Measurements from ENCODE around the gene FBXL16.
"Not testable (repeated sequence)": the region's sequence is repeated elsewhere in the genome, so short reads cannot be mapped to it uniquely, and the experiment has no call there.

FBXL16 gene

DNA sequence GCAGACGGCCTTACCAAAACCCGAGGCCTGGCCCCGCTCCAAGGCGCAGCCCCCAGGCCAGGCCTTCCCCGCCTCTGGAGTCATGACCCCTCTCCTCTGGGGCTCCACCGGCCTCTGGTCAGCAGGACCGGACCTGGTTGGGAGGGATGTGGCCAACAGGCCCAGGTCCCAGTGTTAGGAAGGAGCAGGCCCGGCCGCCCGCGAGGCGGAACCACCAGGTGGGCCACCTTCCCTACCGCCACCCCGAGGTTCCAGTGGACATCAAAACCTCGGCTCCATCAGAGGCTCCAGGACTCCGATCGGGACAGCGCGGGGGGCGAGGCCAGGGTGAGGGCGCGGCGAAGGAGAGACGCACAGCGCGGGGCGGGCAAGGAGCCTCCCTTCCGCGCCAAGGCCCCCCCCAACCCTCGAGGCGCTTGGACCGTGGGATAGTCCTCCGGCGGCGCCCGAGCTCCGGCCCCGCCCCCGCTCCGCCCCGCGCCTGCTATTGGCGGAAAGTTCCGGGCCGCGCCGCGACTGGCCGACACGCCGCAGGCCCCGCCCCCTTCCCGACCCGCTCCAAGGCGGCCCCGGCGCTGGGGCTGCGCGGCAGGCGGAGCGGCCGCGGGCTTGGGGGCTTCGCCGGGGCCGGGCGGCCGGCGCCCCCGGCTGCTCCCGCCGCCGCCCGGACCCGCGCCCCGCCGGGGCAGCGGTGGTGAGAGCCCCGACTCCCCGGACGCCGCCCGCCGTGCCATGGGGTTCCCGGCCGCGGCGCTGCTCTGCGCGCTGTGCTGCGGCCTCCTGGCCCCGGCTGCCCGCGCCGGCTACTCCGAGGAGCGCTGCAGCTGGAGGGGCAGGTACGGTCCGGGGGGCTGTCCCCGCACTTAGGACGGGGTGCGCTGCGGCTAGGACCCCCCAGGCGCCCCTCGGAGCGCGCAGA, 9.2 kb upstream of the FBXL16 start, which contains the start of gene METRN:
Gene METRN (plus strand): TSS at position 561 of the 919 bp plus-strand sequence. CDS start 172 bp downstream, at position 733.
- Histone ChIP-seq H3K27ac (no peak within 1 kb of the TSS), H3K9me3 (no peaks in the 10 kb centered on the region), H3K4me1 (ENCODE audit: control insufficient read depth in 1 of 2, insufficient read depth in 1 of 2, low read depth in 1 of 2, low read length in 1 of 2) (peaks cover 10 to 16% of the 10 kb centered on the region in 2 experiments), H3K36me3 (no peaks in the 10 kb centered on the region), H3K27me3 (peaks cover 100% of the 10 kb centered on the region), H3K4me3 (ENCODE audit: low read depth in 1 of 2, low read length in 1 of 2) (peak within 1 kb of the TSS; percentile 43 to 54)
- TF ChIP-seq, protein P1, sequence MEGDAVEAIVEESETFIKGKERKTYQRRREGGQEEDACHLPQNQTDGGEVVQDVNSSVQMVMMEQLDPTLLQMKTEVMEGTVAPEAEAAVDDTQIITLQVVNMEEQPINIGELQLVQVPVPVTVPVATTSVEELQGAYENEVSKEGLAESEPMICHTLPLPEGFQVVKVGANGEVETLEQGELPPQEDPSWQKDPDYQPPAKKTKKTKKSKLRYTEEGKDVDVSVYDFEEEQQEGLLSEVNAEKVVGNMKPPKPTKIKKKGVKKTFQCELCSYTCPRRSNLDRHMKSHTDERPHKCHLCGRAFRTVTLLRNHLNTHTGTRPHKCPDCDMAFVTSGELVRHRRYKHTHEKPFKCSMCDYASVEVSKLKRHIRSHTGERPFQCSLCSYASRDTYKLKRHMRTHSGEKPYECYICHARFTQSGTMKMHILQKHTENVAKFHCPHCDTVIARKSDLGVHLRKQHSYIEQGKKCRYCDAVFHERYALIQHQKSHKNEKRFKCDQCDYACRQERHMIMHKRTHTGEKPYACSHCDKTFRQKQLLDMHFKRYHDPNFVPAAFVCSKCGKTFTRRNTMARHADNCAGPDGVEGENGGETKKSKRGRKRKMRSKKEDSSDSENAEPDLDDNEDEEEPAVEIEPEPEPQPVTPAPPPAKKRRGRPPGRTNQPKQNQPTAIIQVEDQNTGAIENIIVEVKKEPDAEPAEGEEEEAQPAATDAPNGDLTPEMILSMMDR (IDR thresholded peaks at IDR 0.05), result no peak

DNA sequence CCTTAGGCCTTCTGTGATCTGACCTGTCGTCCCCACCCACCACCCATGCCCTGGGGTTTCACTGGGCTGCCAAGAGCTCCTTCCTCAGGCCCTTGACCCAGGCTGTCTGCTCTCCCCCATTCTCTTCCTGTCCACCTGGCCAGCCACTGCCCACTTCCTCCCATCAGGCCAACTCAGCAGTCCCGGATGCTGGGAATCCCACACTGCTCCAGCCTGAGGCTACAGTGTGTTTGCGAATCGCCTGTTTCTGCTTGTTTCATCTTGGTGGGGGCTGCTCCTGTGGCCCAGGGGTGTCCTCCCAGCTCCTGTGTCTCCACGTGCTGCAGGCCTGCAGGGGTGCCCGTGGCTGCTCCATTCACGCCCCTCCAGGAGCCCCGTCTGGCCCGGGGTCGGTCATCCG, 8.5 kb upstream of the FBXL16 start:
- Histone ChIP-seq H3K27ac (no peak overlapping the region), H3K4me1 (ENCODE audit: control insufficient read depth in 1 of 2, insufficient read depth in 1 of 2, low read depth in 1 of 2, low read length in 1 of 2) (peaks cover 9 to 16% of the 10 kb centered on the region in 2 experiments), H3K9me3 (no peaks in the 10 kb centered on the region), H3K4me3 (ENCODE audit: low read depth in 1 of 2, low read length in 1 of 2) (no peak overlapping the region), H3K27me3 (peaks cover 100% of the 10 kb centered on the region), H3K36me3 (no peaks in the 10 kb centered on the region)
- TF ChIP-seq, protein P1 (IDR thresholded peaks at IDR 0.05), result no peak

DNA sequence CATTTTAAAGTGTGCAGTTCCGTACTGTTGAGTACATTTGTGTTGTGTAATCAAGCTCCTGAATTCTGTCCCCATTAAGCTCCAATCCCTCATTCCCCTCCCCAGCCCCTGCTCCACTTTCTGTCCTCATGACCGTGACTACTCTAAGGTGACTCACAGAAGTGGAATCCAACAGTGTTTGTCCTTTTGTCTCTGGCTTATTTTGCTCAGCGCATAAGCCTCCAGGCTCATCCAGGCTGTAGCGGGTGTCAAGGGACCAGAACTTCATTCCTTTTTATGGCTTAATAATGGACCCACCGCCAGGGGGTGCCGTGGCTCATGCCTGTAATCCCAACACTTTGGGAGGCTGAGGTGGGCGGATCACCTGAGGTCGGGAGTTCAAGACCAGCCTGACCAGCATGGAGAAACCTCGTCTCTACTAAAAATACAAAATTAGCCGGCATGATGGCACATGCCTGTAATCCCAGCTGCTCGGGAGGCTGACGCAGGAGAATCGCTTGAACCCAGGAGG, 7.2 kb upstream of the FBXL16 start:
- H3K9me3 ChIP-seq; H3K36me3 ChIP-seq; H3K27ac ChIP-seq; H3K4me3 ChIP-seq (ENCODE audit: low read depth in 1 of 2, low read length in 1 of 2): not testable (repeated sequence)
- H3K27me3 ChIP-seq, result peaks cover 100% of the 10 kb centered on the region
- peaks cover 9 to 16% of the 10 kb centered on the region in 2 experiments for H3K4me1 ChIP-seq (ENCODE audit: control insufficient read depth in 1 of 2, insufficient read depth in 1 of 2, low read depth in 1 of 2, low read length in 1 of 2)

DNA sequence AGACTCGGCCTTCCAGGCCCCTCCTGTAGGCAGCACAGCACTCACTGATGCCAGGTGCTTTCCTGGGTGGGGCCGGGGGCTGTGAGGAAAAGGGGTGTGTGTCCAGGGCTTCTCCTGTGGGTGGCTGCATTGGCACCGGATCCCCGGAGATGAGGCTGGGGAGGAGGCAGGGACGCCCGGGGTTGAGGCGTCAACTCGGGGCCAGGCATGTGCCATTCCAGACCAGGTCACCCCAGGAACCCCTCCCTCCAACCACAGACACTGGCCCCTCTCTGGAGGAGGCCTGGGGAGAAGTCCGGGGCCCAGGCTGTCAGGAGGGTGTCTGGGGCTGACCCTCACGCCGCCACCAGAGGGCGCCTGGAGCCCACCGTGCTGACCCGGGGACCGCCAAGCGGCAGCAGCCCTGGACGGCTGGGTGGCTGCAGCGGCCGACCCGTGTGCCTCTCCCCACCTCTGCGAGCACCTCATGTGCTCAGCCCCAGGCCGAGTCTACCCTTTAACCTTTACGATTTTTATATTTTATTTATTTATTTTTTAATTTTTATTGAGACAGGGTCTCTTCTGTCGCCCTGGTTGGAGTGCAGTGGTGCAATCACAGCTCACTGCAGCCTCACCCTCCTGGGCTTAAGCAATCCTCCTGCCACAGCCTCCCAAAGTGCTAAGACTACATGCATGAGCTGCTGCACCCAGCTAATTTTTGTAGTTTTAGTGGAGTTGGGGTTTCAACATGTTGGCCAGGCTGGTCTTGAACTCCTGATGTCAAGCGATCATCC, 6.1 kb upstream of the FBXL16 start:
- Histone ChIP-seq H3K4me1 (ENCODE audit: control insufficient read depth in 1 of 2, insufficient read depth in 1 of 2, low read depth in 1 of 2, low read length in 1 of 2) (peaks cover 9 to 16% of the 10 kb centered on the region in 2 experiments), H3K36me3 (no peaks in the 10 kb centered on the region), H3K27me3 (peaks cover 100% of the 10 kb centered on the region), H3K27ac (no peak overlapping the region), H3K4me3 (ENCODE audit: low read depth in 1 of 2, low read length in 1 of 2) (no peak overlapping the region), H3K9me3 (no peaks in the 10 kb centered on the region)
- TF ChIP-seq, protein P1 (IDR thresholded peaks at IDR 0.05), result peak; percentile 79

DNA sequence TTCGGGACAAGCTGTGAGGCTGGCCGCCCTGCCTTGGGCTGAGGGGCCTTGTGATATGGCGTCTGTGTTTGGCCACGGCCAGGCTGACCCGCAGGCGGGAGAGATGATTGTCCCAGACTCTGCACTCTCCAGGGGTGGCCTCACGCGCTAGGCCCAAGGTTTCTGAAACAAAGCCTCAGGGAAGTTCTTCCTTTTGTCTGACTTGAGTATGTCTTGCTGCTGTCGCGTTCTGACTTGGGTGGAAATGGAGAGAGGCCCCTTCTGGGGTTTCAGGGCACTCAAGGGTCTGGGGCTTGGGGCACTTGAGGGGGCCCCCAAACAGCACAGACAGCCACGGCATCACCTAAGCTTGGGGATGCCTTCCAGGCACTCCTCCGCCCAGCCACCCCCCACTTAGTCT, 5.5 kb upstream of the FBXL16 start:
- H3K36me3 ChIP-seq, result no peaks in the 10 kb centered on the region
- H3K4me1 ChIP-seq (ENCODE audit: control insufficient read depth in 1 of 2, insufficient read depth in 1 of 2, low read depth in 1 of 2, low read length in 1 of 2), result peaks cover 9 to 15% of the 10 kb centered on the region in 2 experiments
- H3K27ac ChIP-seq, result no peak overlapping the region
- H3K4me3 ChIP-seq (ENCODE audit: low read depth in 1 of 2, low read length in 1 of 2), result no peak overlapping the region
- TF ChIP-seq, protein P1 (IDR thresholded peaks at IDR 0.05), result no peak
- H3K9me3 ChIP-seq, result no peaks in the 10 kb centered on the region
- peaks cover 100% of the 10 kb centered on the region for H3K27me3 ChIP-seq
